AML-193 (cell line): ENCODE data around the gene MALRD1.

Experiments
- DNase-seq, 2 experiments: peaks; one replicate each; lab custom pipeline; 2025; lab: John Stamatoyannopoulos, UW

The MALRD1 gene

DNA sequence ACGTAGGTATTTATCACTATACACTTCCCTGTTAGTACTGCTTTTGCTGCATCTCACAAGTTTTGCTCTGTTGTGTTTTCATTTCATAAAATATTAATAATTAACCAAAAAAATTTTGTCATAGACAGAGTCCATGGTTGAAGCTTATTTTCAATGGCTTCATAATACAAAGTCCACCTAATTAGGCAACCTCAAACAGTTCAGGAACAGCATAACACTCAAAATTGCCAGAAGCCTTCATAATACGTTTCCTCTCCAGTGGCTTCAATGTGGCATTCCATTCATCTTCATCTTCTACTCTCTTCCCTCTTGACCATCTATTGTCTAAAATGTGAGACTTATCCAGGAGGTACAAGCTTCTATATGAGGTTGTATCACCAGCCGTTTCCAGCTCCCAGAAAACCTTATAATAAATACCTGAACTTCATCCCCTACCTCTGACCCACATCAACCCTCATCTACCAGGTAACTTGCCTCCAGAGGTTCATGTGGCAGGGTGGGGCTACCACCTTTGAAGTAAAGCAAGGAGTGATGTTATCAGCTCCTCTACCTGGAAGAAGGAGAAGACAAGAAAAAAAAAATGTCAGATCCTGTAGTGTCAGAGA lies 337.3 kb downstream of the MALRD1 start:
- DNase-seq = no peak

DNA sequence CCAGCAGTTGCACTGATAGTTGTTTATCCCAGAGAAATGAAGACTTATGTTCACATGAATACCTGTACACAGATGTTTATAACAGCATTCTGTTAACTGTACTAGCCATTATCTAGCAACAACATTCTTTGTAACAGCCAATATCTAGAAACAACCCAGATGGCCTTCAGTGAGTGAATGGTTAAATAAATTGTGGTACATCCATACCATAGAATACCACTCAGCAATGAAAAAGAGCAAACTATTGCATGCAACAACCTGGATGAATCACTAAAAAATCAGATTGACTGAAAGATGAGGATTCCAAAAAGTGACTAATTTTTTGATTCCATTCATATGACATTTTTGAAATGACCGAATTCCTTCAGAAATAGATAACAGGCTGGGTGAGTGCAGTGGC lies 360.3 kb downstream of the MALRD1 start:
- DNase-seq = no peak

- DNase-seq = peak in 1 of 2 experiments; percentile 0
These were observed 362.5 kb downstream of the MALRD1 start for GRCh38 chr10:19411119-19411518.

GRCh38 chr10:19412531-19412930 lies 363.9 kb downstream of the MALRD1 start:
- peak; percentile 3 to 16 for DNase-seq

- DNase-seq = no peak
These were observed 367.6 kb downstream of the MALRD1 start for GRCh38 chr10:19416164-19416563.

DNA sequence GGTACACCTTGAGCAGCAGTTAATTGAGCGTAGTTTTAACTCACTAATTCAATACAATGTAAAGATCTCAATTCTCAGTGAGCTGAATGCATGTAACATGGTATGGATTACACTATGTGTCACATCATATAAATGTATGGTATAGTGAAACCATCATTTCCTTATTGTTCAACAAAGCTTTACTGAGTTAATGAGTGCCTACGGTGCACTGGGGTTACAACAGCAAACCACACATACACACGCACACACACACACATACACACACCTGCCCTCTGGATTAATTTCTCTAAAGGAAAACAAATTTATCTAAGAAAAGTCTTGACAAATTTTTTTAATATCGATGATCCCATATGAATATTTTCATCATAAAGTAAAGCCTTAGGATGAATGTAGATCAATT lies 369.1 kb downstream of the MALRD1 start:
- DNase-seq = no peak

DNA sequence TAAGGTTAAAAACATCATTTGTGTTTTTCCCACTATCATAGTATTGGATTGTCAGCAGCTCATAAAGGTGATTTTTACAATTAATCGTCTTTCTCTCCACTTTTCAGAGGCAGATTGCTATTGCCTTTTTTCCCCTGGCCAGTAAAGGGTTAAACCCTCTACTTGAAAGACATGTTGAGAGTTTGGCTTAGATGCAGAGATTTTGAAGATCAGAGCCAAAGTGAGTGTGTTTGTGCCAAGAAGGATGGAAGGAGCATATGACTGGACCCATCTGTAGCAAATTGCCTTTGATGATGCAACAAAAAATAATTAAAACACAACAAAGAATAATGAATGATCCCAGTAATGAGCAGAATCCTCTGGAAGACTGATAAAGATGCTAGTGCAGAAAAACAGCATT lies 373.1 kb downstream of the MALRD1 start:
- DNase-seq = no peak

DNA sequence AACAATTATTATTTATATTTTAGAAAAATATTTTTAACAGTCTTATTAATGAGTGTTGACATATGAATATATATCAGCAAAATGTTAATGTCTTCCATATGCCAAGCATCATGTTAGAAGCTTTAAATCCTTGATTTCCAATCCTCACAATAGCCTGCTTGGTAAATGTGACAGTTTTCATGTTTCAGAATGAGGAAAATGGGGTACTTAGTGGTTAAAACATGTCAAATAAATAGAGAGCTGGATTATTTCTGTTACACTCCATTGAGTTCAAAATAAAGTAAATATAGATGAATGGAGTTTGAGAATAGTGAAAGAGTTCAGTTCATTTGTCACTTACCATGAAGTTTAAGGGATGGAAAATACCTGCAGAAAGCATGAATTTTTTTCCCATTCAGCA lies 377.4 kb downstream of the MALRD1 start:
- no peak for DNase-seq

DNA sequence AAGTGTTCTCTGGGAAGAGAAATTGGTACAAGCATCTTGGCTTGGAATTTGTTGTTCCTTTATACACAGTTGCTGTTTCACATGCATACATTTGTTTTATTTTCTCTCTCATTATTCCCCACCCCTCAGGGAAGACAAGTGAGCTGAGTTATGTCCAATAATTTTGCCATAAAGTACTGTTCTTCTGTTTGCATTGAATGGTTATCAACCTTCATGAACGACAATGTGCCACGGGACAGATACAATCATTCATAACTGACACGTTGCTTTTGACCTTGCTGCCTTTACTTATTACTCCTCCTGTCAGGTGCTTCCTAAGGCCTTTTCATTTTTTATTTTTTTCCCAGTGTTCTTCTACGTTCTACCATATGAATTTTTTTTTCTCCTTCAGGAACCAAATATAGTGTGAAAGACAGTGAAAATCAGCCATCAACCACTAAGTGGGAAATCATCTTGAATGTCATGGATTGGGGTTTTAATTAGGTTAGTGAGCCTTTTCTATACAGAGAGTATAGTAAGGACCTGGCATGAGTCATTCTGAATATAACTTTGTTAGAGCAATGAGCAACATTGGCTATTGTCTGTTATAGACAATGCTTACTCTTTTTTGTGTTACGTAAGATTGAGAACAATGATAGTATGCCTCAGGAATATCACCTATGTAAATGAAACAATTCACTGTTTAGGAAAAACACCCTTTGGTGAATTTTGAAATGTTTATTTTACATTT lies 383.2 kb downstream of the MALRD1 start:
- DNase-seq = no peak

DNA sequence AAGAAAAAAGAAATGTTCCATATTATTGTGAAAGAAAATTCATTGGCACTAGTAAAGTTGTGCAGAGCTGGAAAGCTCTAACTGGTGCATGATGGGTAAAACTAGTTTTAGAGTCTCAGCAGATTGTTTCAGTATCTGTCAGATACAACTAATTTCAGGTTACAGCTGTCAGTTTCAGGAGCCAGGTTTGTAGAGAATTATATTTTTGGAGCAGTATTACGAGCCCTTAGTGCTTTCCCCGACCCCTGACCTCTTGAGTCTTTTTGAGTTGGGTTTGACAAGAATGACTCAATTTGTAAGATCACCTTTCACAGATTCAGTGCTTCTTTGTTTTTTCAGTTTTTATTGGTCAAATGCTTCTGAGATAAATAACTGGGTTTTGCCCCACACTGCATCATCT lies 401.3 kb downstream of the MALRD1 start:
- DNase-seq = no peak

- no peak for DNase-seq
These were observed 402.8 kb downstream of the MALRD1 start for GRCh38 chr10:19451356-19451755.

DNA sequence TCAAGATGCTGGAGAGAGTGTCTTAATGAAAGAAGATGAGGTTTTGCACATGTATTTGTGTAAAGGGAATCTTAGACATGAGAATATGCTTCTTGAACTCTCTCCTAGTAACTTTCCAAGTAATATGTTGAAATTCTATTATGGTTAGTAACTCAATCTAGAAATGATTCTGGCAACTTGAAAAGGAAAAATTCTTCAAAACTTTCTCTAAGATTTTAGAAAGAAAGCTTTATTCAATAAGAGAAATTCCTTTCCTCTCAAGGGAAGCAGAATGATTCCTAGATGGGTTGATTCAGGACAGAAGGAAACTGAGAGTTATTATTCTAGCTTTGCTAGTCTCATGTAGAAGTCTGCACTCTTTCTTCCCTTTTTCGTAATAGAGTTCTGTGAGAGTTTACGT lies 403.3 kb downstream of the MALRD1 start:
- no peak for DNase-seq

DNA sequence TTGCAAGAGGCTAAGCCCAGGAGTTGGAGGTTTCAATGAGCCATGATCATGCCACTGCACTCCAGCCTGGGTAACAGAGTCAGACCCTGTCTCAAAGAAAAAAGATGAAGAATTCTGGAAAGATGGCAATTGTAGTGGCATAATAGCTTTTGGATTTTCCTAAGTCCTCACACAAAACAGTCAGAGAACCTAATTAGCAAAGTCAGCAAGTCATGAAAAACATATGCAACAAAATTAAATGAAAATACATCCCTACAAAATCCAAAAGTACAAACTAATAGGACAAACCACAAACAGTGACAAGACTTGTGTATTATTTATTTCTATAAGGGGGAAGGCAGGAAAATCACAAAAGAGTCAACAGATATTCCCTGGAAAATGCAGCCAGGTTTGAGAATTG lies 405.4 kb downstream of the MALRD1 start:
- DNase-seq = no peak

DNA sequence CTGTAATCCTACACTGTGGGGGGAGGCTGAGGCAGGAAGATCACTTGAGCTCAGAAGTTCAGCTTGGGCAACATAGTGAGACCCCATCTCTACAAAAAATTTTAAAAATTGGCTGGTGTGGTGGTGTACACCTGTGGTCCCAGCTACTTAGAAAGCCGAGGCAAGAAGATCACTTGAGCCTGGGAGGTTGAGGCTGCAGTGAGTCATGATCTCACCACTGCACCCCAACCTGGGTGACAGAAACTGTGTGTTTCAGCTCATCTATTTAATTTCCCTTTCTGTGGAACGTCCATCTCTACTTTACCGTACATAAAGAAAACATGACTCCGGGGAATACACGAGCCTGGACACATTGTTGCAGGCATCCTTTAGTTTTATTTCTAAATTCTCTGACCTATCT lies 413.0 kb downstream of the MALRD1 start:
- no peak for DNase-seq

DNA sequence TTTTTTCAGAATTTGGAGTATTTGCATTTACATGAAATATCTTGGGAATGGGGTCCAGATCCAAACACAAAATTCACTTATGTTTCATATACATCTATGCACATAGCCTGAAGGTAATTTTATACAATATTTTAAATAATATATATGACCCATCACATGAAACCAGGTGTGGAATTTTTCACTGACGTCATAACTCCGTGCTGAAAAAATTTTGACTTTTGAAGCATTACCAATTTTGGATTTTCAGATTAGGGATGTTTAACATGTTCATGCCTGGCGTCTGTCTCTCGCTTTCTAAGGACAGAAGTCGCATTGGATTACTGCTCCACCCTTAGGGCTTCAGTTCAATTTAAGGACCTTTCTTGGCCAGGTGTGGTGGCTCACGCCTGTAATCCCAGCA lies 418.1 kb downstream of the MALRD1 start:
- no peak for DNase-seq

- DNase-seq = no peak
These were observed 419.8 kb downstream of the MALRD1 start for GRCh38 chr10:19468413-19468812.

DNA sequence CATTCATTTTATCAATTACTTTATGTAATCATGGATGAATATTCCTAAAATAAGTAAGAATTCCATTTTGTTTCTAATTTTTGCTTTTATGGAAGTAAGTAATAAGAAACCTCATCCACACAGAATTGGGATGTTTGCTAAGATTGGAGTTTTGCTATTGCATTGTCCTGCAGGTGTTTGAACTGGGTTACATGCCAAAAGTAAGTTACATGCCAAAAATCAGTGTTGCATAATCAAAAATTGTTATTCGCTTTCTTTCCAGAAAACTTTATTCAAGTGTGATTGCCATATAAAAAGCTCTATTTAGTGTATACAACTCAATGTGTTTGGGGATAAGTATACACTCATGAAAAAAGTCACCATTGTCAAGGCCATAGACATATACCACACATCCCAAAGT lies 420.9 kb downstream of the MALRD1 start:
- no peak for DNase-seq

DNA sequence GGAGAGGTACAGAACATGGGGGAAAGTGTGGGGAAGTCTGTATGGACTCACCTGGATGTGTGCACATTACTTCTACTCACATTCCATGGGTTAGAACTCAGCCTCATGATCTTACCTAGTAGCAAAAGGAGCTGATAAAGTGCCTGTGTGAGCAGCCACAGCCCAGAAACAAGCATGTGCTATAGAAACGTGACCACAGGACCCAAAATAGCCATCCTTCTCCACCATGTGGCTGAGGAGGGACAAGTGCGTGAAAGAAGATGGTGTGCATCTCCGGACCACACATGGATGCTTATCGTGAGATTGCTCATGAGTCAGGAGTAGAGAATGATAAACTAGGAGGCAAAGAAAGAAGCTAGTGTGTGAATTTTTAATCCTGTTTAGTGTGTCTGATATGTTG lies 431.3 kb downstream of the MALRD1 start:
- DNase-seq = no peak

DNA sequence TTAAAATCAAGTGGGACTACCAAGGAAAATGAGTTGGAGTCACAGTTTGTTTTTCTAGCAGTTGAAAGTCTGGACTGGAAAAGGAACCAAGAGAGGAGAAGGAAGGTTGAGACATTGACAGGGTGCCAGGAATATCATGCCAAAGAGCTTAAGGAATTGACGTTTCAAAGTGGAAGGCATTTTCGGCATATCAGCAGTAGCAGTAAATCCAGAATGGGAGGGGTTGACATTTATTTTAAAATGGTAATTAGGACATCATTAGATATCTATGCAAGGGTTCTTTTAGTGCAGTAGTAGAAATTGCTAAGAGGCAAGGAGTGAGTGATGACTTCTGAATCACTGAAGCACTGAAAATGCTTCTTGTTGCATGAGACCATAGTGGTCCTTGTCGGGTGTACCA lies 431.8 kb downstream of the MALRD1 start:
- DNase-seq = no peak

- DNase-seq = no peak
These were observed 434.8 kb downstream of the MALRD1 start for GRCh38 chr10:19483421-19483820.

DNA sequence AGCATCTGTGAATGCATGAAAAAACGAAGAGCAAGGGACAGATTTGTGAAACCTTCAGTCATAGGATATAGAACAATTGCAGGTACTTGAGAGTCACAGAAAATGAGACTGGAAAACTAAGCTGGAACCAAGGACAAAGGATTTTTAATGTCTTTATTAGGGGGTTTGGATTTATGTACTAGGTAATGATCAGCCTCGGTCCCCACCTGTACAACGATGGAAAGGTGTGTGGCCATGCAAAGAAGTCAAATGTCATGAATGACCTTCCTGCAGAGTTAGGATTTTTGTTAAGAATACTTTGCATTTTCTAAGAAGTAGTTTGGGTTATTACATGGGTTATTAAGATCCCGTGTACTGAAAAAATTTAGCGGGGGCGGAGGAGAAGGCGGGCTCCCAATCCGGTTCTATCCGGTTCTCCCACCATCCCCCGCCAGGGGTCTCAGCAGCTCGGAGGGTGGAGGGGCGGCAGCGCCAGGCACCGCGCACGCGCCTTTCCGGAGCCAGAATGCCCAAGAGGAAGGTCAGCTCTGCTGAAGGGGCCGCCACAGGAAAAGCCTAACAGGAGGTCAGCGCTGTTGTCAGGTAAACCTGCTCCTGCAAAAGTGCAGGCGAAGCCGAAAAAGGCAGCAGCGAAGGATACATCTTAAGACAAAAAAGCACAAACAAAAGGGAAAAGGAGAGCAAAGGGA lies 440.1 kb downstream of the MALRD1 start:
- peak; percentile 11 to 28 for DNase-seq

DNA sequence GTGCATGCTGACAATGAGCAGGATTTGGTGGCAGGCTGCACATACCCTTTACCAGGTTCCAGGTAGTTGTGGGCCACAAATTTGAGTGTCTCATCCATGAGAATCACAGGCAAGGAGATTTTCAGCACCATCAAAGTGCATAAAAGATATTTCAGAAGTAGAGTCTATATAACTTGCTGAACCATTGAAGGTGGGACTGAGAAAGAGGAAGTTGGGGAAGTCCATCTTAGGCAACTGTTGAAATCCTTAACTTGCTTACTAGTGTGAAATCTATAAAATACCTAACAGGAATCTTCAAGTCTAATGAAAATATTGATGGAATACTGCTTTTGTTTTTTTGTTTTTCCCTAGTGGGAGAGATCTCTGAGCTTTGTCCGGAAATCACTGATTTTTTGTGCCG lies 442.6 kb downstream of the MALRD1 start:
- DNase-seq = peak; percentile 23 to 38

- DNase-seq = no peak
These were observed 445.3 kb downstream of the MALRD1 start for GRCh38 chr10:19493917-19494316.
